ENCODE measurements around the gene DAPK3. TPM values are rescaled to one million over a fixed set of nuclear protein-coding genes. Genes with fewer than 3 reads are reported as not detected.
A peak's percentile ranks its signal among the peaks of the same experiment; 100 is the strongest.

Gene DAPK3
- total RNA-seq, 1 donor, result 64.7 TPM

DNA sequence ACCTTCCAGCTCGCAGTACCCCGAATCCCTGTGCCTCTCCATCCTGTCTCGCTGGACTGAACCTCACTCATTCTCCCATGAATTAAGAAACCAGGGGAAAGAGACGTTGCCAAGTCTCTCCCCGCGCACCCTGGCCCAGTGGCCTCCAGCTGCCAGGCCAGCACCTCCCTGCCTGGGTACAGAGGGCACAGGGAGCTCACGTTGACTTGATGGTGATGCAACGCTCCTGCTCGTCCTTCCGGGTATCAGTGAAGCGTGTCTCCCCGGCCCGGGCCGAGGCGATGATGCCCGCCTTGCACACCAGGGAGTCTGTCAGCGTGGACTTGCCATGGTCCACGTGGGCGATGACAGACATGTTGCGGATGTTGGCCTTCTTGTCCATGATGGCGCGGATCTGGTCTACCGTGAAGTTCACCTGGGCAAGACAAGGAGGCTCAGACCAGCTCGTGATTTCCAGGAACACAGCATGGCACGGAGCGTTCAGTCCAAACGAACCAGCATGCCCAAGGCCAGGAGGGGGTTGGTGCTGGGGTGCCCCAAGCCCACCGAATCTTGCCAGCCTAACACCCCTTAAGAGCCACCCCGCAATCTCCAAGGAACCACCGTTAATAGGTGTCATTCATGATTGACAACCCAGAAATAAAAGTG, 13.2 kb upstream of the DAPK3 start:
- peak overlapping the region; percentile 100 for H3K4me3 ChIP-seq (ENCODE audit: low read depth, low read length)
- TF ChIP-seq, protein P1, sequence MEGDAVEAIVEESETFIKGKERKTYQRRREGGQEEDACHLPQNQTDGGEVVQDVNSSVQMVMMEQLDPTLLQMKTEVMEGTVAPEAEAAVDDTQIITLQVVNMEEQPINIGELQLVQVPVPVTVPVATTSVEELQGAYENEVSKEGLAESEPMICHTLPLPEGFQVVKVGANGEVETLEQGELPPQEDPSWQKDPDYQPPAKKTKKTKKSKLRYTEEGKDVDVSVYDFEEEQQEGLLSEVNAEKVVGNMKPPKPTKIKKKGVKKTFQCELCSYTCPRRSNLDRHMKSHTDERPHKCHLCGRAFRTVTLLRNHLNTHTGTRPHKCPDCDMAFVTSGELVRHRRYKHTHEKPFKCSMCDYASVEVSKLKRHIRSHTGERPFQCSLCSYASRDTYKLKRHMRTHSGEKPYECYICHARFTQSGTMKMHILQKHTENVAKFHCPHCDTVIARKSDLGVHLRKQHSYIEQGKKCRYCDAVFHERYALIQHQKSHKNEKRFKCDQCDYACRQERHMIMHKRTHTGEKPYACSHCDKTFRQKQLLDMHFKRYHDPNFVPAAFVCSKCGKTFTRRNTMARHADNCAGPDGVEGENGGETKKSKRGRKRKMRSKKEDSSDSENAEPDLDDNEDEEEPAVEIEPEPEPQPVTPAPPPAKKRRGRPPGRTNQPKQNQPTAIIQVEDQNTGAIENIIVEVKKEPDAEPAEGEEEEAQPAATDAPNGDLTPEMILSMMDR (IDR thresholded peaks at IDR 0.05; ENCODE audit: insufficient read depth, low read length), result no peak
- peak; percentile 47 for DNase-seq (ENCODE audit: low read depth)

DNA sequence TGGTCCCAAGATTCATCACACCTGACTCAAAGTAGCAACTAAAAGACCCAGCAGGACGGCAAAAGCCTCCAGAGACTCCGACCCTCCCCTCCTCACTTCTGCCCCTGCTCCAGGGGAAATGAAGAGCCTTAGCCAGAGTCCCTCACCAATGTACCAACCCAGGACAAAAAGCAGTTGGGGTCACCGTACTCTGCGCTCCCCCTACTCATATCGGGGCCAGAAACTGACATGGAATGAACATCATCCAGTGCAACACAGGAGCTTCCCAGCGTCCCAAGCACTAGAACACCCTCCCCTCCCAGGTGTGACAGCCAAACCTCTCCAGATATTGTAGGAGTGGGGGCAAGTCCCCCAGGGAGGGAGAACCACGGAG, 12.6 kb upstream of the DAPK3 start:
- TF ChIP-seq, protein P1 (IDR thresholded peaks at IDR 0.05; ENCODE audit: insufficient read depth, low read length), result no peak
- DNase-seq (ENCODE audit: low read depth), result no peak
- H3K4me3 ChIP-seq (ENCODE audit: low read depth, low read length), result peak overlapping the region; percentile 100

DNA sequence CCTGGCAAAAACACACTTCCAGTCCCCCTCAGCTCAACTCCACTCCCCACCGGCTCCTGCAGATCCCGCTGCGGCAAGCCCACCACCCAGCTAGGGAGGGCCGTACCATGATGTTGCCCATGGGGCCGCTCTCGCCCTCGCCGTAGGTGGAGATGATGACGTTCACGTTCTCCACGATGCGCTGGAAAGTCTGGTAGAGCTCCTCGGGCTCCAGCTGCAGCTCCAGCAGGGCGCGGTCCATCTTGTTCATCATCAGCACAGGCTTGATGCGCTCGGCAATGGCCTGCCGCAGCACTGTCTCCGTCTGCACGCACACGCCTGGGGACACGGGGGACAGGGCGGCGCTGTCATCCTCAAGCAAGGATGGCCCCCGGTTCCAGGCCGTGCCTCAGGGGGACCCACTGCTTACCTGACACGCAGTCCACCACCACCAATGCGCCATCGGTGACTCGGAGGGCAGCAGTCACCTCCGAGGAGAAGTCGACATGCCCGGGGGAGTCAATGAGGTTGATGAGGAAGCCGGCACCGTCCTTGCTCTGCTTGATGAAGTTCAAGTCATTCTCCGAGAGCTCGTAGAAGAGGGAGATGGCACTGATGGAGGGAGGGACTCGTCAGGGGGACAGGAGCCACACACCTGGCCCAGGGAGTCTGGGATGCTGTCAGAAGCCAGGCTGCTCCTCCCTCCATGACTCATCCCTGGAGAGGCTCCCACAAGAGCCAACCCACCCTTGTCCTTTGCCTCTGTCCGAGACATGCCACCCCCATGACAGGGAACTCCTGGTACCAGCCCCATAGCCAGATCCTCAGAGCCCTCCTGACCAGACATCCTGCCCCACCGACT, 12.0 kb upstream of the DAPK3 start:
- H3K4me3 ChIP-seq (ENCODE audit: low read depth, low read length), result peak overlapping the region; percentile 100
- DNase-seq (ENCODE audit: low read depth), result peak; percentile 45
- TF ChIP-seq, protein P1 (IDR thresholded peaks at IDR 0.05; ENCODE audit: insufficient read depth, low read length), result no peak

DNA sequence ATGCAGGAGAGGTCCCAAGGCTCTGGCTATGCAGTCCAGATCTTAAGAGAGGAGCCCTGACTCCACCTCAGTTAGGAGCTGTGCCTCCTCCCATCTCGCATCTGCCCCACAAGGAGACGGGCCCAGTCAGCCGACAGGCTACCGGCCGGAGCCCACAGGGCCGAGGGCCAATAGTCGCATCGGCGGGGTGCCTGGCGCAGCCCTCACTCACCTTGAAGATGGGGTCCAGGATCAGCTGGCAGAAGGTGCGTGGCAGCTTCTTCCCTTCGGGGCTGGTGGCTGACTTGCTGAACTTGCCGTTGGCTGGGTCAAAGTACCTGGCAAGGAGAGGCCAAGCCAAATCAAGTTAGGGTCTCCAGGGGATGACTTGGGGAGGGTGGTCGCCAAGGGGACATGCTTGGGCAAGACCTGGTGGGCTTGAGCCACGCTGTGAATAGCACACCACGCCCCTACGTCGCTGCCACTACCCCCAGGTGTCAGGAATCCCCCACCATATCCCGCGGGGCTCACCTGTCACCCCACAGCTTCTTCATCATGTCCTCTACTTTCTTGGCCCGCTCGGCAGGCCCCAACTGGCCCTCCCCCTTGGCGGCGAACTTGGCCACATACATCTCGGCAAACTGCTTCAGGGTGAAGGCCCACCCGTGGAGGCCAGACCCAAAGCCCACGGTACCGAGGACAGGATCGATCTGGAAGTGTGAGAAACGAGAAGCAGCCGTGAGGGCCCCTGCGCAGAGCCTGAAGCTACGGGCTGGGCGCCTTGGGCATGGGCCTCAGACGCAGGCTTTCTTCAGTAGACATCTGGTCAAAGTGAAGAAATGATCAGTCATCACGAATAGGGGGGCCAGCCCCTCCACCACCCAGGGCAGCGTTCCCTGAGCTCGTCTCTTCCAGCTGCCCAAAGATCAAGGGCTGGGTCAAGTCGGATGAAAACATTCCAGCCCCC, 11.1 kb upstream of the DAPK3 start:
- no peak overlapping the region for H3K4me3 ChIP-seq (ENCODE audit: low read depth, low read length)
- TF ChIP-seq, protein P1 (IDR thresholded peaks at IDR 0.05; ENCODE audit: insufficient read depth, low read length), result no peak
- no peak for DNase-seq (ENCODE audit: low read depth)

DNA sequence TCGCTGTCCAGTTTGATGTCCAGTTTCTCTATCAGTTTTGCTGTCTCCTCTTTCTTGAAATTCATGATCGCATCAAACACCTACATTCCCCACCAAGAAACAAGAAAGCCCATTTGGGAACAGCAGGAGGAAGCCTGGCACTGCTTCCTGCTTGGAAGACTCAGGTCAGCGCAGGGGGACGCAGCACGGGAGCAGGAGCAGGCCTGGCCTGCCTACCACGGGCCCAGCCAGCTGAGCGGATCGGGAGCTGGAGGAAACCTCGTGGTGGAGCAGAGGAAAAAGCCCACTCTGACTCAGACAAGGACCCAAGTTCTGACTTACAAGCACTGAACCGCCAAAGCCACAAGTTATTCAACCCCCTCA, 10.5 kb upstream of the DAPK3 start:
- TF ChIP-seq, protein P1 (IDR thresholded peaks at IDR 0.05; ENCODE audit: insufficient read depth, low read length), result no peak
- DNase-seq (ENCODE audit: low read depth), result no peak
- H3K4me3 ChIP-seq (ENCODE audit: low read depth, low read length), result no peak overlapping the region

DNA sequence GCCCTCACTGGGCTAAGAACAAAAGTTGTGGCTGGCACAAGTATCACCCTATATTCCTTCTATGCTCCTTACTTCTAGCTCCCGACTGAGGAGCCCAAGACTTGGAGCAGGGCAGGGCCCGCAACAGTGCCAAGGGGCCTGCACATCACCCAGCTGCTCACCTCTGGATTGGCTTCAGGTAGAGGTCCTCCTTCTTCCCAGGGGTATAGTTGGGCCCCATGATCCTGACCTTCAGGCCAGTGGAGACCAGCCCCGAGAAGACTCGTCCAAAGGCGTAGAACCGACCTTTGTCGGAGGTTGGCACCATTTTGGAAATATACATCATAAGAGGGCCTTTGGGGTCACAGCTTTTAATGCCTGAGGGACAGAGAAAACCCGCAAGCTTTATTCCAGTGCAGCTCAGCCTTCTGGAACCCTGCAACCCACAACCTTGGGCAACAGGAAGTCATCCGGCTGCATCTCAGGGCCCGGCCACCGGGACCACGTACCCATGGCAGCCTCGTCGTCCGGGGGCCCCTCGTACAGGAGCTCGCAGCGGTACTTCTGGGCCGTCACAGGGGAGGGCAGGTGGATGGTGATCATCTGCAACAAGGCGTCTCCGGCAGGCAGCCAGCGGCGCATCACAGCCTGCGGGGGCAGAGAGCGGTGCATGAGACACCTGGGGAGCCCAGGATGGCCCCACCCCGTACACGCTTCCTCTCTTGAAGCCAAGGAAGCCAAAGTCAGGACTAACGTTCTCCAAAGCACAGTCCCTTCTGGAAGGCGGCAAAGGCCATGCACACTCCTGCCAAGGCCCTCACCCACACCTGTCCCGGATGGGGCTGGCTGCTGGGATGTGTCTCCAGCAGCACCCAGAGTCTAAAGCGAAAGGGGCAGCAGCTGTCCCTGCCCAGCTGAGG, 9.7 kb upstream of the DAPK3 start:
- no peak overlapping the region for H3K4me3 ChIP-seq (ENCODE audit: low read depth, low read length)
- TF ChIP-seq, protein P1 (IDR thresholded peaks at IDR 0.05; ENCODE audit: insufficient read depth, low read length), result no peak
- no peak for DNase-seq (ENCODE audit: low read depth)

Data from fibroblast of the aortic adventitia (primary cell).